Measurements from ENCODE around the gene ADGRL3.

GRCh38 chr4:61890321-61890720 is 690.2 kb downstream of the ADGRL3 start:
- TF ChIP-seq CTCF (IDR thresholded peaks at IDR 0.05; ENCODE audit: low read depth, low read length, missing input control) (no peak), YY1 (IDR thresholded peaks at IDR 0.05) (no peak), RAD21 (IDR thresholded peaks at IDR 0.05) (no peak), EGR1 (IDR thresholded peaks at IDR 0.05; ENCODE audit: low read depth in 2 of 2) (no peak), MAX (IDR thresholded peaks at IDR 0.05) (no peak), REST (IDR thresholded peaks at IDR 0.05) (no peak), JUND (IDR thresholded peaks at IDR 0.05) (no peak), RXRA (IDR thresholded peaks at IDR 0.05) (no peak), ATF3 (IDR thresholded peaks at IDR 0.05) (no peak), TAF1 (conservative IDR thresholded peaks at IDR 0.05) (no peak), SP1 (IDR thresholded peaks at IDR 0.05) (no peak), ZBTB33 (IDR thresholded peaks at IDR 0.05) (no peak), GABPA (IDR thresholded peaks at IDR 0.05 in 1 of 2, conservative IDR thresholded peaks at IDR 0.05 in 1 of 2) (no peak), FOXA1 (IDR thresholded peaks at IDR 0.05) (no peak)

All from liver (tissue), 3 donors.